GM18511 (cell line): ENCODE data around the gene AQP12B.
"Not testable (repeated sequence)": the region's sequence is repeated elsewhere in the genome, so short reads cannot be mapped to it uniquely, and the experiment has no call there.

Experiments used
- ATAC-seq: cut with Tn5 transposase; IDR thresholded peaks from one replicate; pipeline ENCODE4 v1.9.1; 2021; ENCODE audit warnings: mild to moderate bottlenecking, moderate library complexity; ENCODE audit not compliant: unreplicated experiment

The AQP12B gene

GRCh38 chr2:240682431-240683224 lies at the start of gene AQP12B:
Gene AQP12B, minus strand, starts transcription at chr2:240682885. Its CDS starts 48 bp downstream, at chr2:240682837.
- not testable (repeated sequence) for ATAC-seq

DNA sequence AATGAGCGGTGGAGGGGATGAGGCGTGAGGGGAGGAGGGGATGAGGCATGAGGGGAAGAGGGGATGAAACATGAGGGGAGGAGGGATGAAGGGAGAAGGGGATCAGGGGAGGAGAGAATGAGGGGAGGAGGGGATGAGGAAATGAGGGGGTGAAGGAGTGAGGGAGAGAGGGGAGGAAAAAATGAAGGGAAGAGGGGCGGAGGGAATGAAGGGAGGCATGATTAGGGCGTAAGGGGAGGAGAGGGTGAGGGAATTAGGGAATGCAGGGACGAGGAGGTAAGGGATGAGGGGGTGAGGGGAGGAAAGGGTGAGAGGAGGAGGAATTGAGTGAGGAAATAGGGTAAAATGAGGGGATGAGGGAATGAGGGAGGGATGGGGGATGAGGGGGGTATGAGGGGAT lies 49.5 kb upstream of the AQP12B start:
- no peak for ATAC-seq

- no peak for ATAC-seq
These were observed 48.5 kb upstream of the AQP12B start for GRCh38 chr2:240731178-240731545.

DNA sequence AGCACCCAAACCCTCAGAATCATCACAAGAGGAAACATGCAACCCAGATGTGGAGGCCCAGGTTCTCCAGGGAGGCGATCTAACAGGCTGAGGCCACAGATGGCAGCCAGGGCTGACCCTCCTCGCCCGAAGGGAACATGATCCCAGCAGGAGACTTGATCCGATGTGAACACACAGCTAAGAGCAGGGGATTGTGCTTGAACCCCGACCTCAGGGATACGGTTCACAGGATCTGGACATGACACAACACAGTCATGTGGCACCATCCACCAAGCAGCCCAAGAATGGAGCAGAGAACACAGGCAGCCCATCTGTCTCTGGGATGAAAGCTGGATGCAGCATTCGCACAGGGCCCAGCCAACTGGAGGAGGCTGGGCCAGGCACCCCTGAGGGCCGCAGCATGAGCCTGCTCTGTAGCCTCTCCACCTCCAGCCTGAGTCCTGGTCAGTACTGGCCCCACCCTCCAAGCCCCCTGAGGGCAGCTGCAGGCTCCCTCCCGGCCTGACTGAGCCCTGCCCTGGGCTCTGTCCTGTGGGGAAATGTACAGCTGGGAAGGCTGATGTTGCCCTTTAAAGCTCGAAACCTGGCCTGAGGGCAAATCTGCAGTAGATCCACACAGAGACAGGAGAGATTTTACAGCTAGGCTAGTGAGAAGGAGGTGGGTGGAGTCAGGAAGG lies 48.0 kb upstream of the AQP12B start:
- no peak for ATAC-seq

- ATAC-seq: no peak
These were observed 46.1 kb upstream of the AQP12B start for GRCh38 chr2:240728827-240729226.

DNA sequence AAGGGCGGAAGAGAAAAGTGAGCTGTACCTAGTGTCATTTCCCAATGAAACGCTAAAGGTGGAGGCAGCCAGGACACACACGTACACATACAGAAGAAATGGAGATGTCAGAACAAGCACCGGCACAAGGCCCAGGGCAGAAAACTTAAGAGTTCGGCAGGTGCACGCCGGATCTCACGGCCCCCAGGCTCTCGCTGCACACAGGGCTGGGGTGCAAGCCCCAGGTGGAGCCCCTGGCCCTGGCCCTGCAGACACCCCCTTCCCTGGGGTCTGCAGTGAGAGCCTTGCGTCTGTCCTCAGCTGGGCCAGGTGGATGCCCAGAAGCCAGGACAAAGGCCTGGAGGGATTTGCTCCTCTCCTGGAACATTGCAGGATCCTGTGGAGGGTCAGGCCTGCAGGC lies 45.7 kb upstream of the AQP12B start:
- ATAC-seq: no peak

DNA sequence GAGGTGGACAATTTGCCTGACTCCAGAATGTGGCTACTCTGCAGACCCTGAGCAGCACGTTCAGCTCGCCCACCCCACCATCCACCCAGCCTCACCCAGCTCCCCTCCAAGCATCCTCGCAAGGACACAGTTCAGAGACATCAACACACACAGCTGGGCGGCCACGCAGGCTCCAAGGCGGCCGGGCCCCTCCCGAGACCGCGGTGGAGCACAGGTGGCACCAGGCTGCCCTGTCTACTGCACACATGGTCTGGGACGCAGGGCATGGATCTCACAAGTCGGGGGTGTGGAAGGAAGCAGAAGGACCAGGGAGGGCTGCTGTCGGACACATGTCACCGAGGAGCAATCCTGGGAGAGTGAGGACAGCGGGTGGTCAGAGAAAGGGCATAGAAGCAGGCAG lies 45.2 kb upstream of the AQP12B start:
- no peak for ATAC-seq

DNA sequence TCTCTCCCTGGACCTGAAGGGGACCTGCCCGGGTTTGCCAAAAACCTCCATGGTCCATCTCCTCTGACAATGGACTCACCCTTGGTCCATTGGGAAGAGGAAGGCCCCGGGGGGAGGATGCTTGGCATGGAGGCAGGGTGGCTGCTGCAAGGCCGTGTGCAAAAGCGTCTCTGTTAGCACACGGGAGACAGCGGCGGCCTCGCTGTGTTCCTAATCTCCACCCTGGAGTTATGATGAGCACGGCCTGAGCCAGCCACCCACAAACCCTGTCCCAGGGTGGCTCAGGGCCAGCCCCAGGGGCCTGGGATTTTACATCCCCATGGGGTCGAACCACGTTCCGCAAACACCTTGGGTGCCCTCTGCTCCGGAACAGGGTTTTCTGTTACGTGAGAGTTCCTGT lies 44.8 kb upstream of the AQP12B start:
- ATAC-seq: no peak

DNA sequence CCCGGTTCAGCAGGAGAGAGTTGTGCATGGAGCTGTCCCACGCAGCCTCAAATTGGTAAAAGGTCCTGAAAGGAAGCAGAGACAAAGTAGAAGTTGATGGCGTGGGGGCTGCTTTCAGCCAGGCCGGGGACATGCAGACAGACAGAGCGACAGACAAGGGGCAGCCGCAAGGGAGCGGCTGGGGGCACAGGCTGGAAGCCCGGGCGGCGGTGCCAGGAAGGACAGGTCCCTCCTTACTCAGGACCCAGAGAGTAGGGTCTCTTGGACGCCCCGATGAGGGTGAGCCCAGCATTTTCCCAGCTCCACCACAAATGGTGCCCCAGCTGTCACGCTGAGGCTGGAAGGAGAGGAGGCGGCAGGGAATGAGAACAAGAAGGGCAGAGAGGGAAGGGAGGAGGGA lies 44.2 kb upstream of the AQP12B start:
- ATAC-seq: no peak

- no peak for ATAC-seq
These were observed 43.0 kb upstream of the AQP12B start for GRCh38 chr2:240725671-240726070.

DNA sequence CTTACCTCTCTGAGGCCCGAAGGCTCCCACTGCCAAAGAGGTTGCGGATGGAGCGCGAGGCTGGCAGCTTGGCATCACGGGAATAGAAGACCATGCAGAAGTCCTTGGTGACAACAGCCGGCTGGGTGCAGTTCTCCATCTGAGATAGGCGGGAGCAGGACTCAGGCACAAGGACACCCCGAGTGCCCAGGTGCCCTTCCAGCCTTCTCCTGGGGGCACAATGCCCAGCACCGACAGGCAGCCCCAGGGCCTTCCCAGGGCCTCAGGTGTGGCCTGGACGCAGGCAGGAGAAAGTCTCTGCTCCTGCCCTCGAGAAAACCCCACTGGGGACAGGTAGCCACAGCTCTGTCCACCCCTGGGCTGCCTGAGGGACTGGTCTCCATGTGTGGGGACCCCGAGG lies 42.6 kb upstream of the AQP12B start:
- ATAC-seq: no peak

DNA sequence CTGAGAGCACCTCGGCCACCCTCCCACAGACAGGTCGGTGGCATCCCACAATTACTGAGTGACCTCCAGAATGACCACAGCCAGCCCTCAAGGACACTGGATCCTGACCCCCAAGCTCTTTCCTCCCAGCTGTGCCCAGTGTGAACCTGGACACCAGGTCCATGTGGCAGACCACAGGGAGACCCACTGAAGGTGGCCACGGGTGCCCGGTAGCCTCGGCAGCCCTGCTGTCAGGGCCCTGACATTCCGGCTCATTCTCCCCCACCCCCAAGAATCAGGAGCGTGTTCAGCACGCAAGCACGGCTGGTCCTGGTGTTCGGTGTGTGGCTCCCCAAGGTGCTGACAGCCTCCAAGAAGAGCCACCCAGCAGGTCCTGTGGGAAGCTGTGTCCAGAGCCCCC lies 41.7 kb upstream of the AQP12B start:
- ATAC-seq: no peak

DNA sequence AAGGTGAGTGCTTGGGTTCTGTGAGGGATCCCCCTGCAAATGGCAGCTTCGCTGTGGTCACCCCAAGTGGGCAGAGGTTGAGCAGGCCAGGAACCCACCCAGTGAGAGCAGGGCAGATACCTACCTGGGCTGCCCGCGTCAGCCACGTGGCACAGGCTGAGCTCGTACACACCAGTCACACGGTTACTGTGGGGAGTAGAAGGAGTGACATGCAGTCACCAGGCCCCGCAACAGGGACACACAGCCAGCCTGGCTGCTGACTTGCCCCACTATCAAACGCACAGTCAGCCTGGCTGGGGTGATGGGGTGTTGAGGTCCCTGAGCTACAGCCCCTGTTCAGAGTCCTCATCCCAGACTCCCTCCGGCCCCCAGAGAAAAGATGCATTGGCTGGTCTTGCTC lies 41.2 kb upstream of the AQP12B start:
- ATAC-seq: no peak

DNA sequence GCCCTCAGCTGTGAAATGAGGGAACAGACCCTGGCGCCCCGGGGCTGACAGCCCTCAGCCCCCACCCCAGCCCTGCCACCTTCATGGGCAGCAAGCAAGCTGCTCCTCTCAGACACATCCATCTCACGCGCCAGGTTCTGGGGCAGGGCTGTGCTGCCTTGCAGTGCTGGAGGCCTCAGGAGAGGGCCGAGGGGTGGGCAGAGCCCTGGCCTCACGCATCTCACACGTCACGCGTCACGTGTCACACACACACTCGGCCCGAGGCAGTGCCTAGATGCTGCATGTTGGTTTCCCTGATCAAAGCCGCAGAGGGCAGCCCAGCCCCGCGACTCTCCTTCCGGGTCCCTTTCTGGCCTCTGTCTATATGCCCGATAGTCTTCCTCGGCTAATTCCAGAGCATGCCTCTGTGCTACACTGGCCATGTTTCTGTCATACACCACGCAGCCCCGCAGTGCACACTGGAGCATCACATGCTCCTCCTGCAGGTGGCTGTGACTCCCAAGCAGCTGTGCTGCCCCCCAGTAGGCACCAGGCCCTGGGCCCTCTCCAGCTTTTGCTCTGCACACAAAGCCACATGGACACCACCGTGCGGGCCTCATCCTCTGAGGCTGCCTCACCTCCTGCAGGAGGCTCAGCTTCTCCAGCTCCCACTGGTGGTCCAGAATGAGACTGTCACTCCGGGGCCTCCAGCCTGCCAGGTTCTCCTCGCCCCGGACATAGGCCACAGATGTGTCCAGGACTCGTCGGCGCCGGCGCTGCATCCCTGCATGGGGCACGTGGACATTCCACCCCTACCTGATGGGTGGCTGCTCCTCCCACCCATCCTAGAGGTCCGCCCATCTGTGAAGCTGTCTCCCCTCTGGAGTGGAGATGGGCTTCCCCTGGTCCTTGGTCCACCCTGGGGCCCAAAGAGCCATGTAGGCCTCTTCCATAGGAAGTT lies 40.4 kb upstream of the AQP12B start:
- no peak for ATAC-seq

DNA sequence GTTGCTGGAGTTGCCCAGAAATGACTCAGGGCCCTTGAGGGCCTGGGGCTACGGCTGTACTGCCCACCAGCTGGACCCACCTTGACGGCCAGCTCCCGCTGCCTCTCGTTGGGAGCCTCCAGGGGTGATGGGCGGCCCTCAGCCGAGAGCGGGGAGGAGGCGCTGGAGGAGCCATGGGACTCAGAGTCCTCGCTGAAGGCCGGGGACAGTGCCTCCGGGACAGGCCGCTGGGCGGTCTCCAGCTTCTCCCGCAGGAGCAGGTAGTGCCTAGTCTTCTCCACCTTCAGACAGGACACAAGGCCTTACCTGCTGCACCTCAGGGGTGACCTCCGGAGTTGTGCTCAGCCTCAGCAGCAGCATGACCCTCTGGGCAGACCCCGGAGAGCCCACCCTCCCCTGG lies 39.7 kb upstream of the AQP12B start:
- no peak for ATAC-seq

GRCh38 chr2:240721596-240722180 lies 39.0 kb upstream of the AQP12B start:
- no peak for ATAC-seq

- no peak for ATAC-seq
These were observed 38.3 kb upstream of the AQP12B start for GRCh38 chr2:240720686-240721595.

DNA sequence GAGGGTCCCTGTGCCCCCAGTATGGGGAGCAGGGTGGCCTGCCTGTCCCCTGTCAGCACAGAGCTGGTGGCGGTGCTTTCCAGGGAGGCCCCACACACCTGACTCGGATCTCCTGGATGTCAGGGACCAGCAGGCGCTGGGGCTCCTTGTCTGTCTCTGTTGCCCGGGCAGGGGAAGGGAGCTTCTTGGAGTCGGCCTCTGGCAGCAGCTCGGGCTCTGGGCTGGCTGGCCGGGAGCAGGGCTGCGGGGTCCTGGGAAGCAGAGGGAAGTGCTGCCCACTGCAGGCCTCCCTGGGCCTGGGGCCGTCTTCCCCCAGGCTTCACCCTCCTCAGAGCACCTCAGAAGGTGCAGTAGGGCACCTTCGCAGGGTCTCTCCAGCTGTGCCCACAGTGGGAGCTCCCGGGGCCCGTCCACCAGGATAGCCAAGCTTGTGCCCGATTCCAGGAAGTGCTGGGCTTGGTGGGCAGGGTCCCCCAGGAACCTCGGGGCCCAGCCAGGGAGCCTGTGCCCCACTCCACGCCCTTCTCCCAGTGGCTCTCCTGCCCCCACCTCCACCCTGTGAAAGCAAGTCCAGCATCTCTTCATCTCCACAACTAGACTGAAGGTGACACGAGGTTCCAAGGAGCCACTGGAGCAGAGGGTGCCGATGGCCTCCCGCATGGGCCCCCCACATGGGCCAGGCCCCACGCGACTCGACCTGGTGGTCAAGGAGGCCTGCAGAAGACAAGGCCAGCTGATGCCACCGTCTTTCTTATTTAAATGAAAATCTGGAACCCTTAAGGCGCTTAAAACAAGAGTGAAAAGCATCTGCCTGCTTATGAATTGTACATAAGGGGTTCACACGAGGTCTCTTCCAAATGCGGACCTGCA lies 37.2 kb upstream of the AQP12B start:
- ATAC-seq: no peak

- no peak for ATAC-seq
These were observed 36.3 kb upstream of the AQP12B start for GRCh38 chr2:240718896-240719490.
